Measurements from ENCODE around the gene EML4. TPM values are rescaled to one million over a fixed set of nuclear protein-coding genes. Genes with fewer than 3 reads are reported as not detected.

EML4 gene
- total RNA-seq, 4 donors from 2014 or later: 14.5 to 23.2 (median 17.8) TPM

- WGBS: 93% methylated on average over 2 of the region's 2 CpGs
- intact Hi-C loops (cut with DNase I): no loop called here
- no peaks in the 10 kb centered on the region for H3K27me3 ChIP-seq
- no peaks in the 10 kb centered on the region for H3K4me1 ChIP-seq
- TF ChIP-seq EP300 (IDR thresholded peaks at IDR 0.05): no peak
- no peak for TF ChIP-seq POLR2A (IDR thresholded peaks at IDR 0.05; ENCODE audit: low read depth)
- TF ChIP-seq POLR2AphosphoS5 (IDR thresholded peaks at IDR 0.05): no peak
- no peak for TF ChIP-seq CTCF (IDR thresholded peaks at IDR 0.05)
- H3K27ac ChIP-seq (replicated peaks in 1 of 4): no peak overlapping the region
- no peak overlapping the region for H3K4me3 ChIP-seq
- peaks cover 0 to 35% (median 18%) of the 10 kb centered on the region in 4 donors for H3K36me3 ChIP-seq
- no peaks in the 10 kb centered on the region for H3K9me3 ChIP-seq
- no peak for DNase-seq (ENCODE audit: extremely low spot score)
Observed at GRCh38 chr2:42321452-42322064, 152.4 kb downstream of the EML4 start.

DNA sequence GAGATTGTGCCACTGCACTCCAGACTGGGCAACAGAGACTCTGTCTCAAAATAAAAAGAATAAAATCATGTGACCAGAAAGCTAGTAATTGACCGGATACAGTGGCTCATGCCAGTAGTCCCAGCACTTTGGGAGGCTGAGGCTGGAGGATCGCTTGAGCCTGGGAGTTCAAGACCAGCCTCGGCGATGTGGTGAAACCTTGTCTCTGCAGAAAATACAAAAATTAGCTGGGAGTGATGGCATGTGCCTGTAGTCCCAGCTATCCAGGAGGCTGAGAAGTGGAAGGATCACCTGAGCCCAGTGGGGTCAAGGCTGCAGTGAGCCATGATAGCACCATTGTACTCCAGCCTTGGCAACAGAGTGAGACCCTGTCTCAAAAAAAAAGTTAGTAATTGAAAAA lies 155.1 kb downstream of the EML4 start:
- Histone ChIP-seq H3K4me3 (no peak overlapping the region), H3K27ac (replicated peaks in 1 of 4) (no peak overlapping the region), H3K36me3 (peaks cover 0 to 27% (median 10%) of the 10 kb centered on the region in 4 donors), H3K4me1 (no peaks in the 10 kb centered on the region), H3K27me3 (no peaks in the 10 kb centered on the region), H3K9me3 (no peaks in the 10 kb centered on the region)
- WGBS: 100% methylated on average over 4 of the region's 4 CpGs
- intact Hi-C loops (cut with DNase I): no loop called here
- TF ChIP-seq CTCF (IDR thresholded peaks at IDR 0.05) (no peak), POLR2A (IDR thresholded peaks at IDR 0.05; ENCODE audit: low read depth) (no peak), POLR2AphosphoS5 (IDR thresholded peaks at IDR 0.05) (no peak), EP300 (IDR thresholded peaks at IDR 0.05) (no peak)
- no peak for DNase-seq (ENCODE audit: extremely low spot score)

- intact Hi-C loops (cut with DNase I): no loop called here
Observed at GRCh38 chr2:42324949-42325348, 155.8 kb downstream of the EML4 start.

DNA sequence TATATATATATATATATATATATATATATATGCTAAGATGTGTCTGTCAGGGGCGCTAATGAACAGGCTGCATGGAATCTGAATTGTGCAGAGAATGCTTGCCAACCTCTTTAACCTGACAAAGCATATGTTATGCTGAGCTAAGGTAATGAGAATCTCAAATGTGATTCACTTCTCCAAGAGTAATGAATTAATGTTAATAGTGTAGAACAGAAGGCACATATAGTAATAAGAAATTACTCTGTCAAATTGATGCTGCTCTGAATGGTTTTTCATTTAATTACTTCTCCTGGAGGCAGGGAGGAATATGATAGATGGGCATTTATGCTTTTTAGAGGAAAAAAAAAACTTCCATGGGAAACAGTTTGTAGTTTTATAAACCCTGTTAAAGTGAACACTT lies 156.5 kb downstream of the EML4 start:
- TF ChIP-seq POLR2A (IDR thresholded peaks at IDR 0.05; ENCODE audit: low read depth) (no peak), CTCF (IDR thresholded peaks at IDR 0.05) (no peak), POLR2AphosphoS5 (IDR thresholded peaks at IDR 0.05) (no peak), EP300 (IDR thresholded peaks at IDR 0.05) (no peak)
- H3K9me3 ChIP-seq: no peaks in the 10 kb centered on the region
- intact Hi-C loops (cut with DNase I): no loop called here
- no peak for DNase-seq (ENCODE audit: extremely low spot score)
- peaks cover 5 to 37% (median 14%) of the 10 kb centered on the region in 4 donors for H3K36me3 ChIP-seq
- H3K4me3 ChIP-seq: no peak overlapping the region
- 91% methylated on average over 1 of the region's 1 CpG for WGBS
- no peaks in the 10 kb centered on the region for H3K27me3 ChIP-seq
- no peak overlapping the region for H3K27ac ChIP-seq (replicated peaks in 1 of 4)
- H3K4me1 ChIP-seq: no peaks in the 10 kb centered on the region

More at GRCh38 chr2:42324949-42325348, 155.8 kb downstream of the EML4 start:
- H3K9me3 ChIP-seq: no peaks in the 10 kb centered on the region
- H3K27ac ChIP-seq (replicated peaks in 1 of 4): no peak overlapping the region
- H3K4me1 ChIP-seq: no peaks in the 10 kb centered on the region
- peaks cover 5 to 33% (median 13%) of the 10 kb centered on the region in 4 donors for H3K36me3 ChIP-seq
- no peak for DNase-seq (ENCODE audit: extremely low spot score)
- TF ChIP-seq POLR2AphosphoS5 (IDR thresholded peaks at IDR 0.05) (no peak), POLR2A (IDR thresholded peaks at IDR 0.05; ENCODE audit: low read depth) (no peak), EP300 (IDR thresholded peaks at IDR 0.05) (no peak), CTCF (IDR thresholded peaks at IDR 0.05) (no peak)
- no peak overlapping the region for H3K4me3 ChIP-seq
- WGBS: 91% methylated on average over 2 of the region's 2 CpGs
- H3K27me3 ChIP-seq: no peaks in the 10 kb centered on the region

DNA sequence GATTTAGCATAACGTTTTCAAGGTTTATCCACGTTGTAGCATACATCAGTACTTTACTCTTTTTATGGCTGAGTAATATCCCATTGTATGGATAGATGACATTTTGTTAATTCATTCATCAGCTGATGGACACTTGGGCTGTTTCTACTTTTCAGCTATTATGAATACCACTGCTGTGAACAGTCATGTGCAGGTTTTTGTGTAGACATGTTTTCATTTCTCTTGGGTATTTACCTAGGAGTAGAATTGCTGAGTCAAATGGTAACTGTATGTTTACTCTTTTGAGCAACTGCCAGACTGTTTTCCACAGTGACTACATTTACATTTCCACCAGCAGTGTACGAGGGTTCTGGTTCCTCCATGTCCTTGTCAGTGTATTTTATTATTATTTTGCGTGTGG lies 158.0 kb downstream of the EML4 start:
- Histone ChIP-seq H3K27ac (replicated peaks in 1 of 4) (no peak overlapping the region), H3K4me1 (no peaks in the 10 kb centered on the region), H3K27me3 (no peaks in the 10 kb centered on the region), H3K4me3 (no peak overlapping the region), H3K36me3 (peaks cover 12 to 50% (median 21%) of the 10 kb centered on the region in 4 donors), H3K9me3 (no peaks in the 10 kb centered on the region)
- DNase-seq (ENCODE audit: extremely low spot score): no peak
- intact Hi-C loops (cut with DNase I): no loop called here
- WGBS: 87% methylated on average over 4 of the region's 4 CpGs
- TF ChIP-seq CTCF (IDR thresholded peaks at IDR 0.05) (no peak), POLR2A (IDR thresholded peaks at IDR 0.05; ENCODE audit: low read depth) (no peak), EP300 (IDR thresholded peaks at IDR 0.05) (no peak), POLR2AphosphoS5 (IDR thresholded peaks at IDR 0.05) (no peak)
